MM.1S (cell line): Measurements from ENCODE around the gene SUCO.

ENCODE experiments used
- DNase-seq: peaks from one replicate; pipeline ENCODE4 v3.0.0-alpha.2; 2015
- H2AFZ ChIP-seq: fragments of 300-600 bp; sonication (generic); 2 replicates; pipeline ENCODE4 v1.6.0; 2016; ENCODE audit warnings: antibody characterized with exemption, low read length
- H3F3A ChIP-seq: fragments of 300-600 bp; sonication (generic); 2 replicates; pipeline ENCODE4 v1.6.1; 2016; ENCODE audit warnings: mild to moderate bottlenecking, antibody characterized with exemption, low read length, moderate library complexity, mixed read lengths; ENCODE audit not compliant: insufficient read depth
- H3K27ac ChIP-seq: fragments of 300-600 bp; sonication (generic); 2 replicates; pipeline ENCODE4 v1.5.1; 2016; ENCODE audit warnings: mild to moderate bottlenecking, low read length
- H3K27me3 ChIP-seq: fragments of 300-600 bp; sonication (generic); replicated peaks from 2 replicates; pipeline ENCODE4 v1.6.0; 2016; ENCODE audit warnings: low read length; ENCODE audit not compliant: insufficient read depth
- H3K36me3 ChIP-seq: fragments of 300-600 bp; sonication (generic); replicated peaks from 2 replicates; pipeline ENCODE4 v1.6.1; 2016; ENCODE audit warnings: mild to moderate bottlenecking, low read length, mixed read lengths; ENCODE audit not compliant: insufficient read depth
- H3K4me1 ChIP-seq: fragments of 300-600 bp; sonication (generic); 2 replicates; pipeline ENCODE4 v1.6.1; 2016; ENCODE audit warnings: low read length, mixed read lengths
- H3K4me2 ChIP-seq: fragments of 300-600 bp; sonication (generic); 2 replicates; pipeline ENCODE4 v1.6.0; 2016; ENCODE audit warnings: low read depth, low read length
- H3K4me3 ChIP-seq: fragments of 300-600 bp; sonication (generic); 2 replicates; pipeline ENCODE4 v1.5.1; 2016; ENCODE audit warnings: low read length, mixed read lengths
- H3K79me2 ChIP-seq: fragments of 300-600 bp; sonication (generic); 2 replicates; pipeline ENCODE4 v1.6.1; 2016; ENCODE audit warnings: mixed run types, low read length, mixed read lengths
- H3K9ac ChIP-seq: fragments of 300-600 bp; sonication (generic); 2 replicates; pipeline ENCODE4 v1.6.1; 2016; ENCODE audit warnings: low read length, mixed read lengths
- H3K9me2 ChIP-seq: fragments of 300-600 bp; sonication (generic); replicated peaks from 2 replicates; pipeline ENCODE4 v1.6.1; 2016; ENCODE audit warnings: mild to moderate bottlenecking, low read length, mixed read lengths; ENCODE audit not compliant: insufficient read depth
- H3K9me3 ChIP-seq: fragments of 300-600 bp; sonication (generic); replicated peaks from 2 replicates; pipeline ENCODE4 v1.6.1; 2016; ENCODE audit warnings: mild to moderate bottlenecking, low read length, mixed read lengths; ENCODE audit not compliant: insufficient read depth
- H4K20me1 ChIP-seq: fragments of 300-600 bp; sonication (generic); 2 replicates; pipeline ENCODE4 v1.6.1; 2016; ENCODE audit warnings: mild to moderate bottlenecking, low read length, moderate library complexity, mixed read lengths; ENCODE audit not compliant: insufficient read depth
- EZH2 ChIP-seq: fragments of 300-600 bp; sonication (generic); optimal IDR thresholded peaks from 2 replicates; pipeline ENCODE3; 2017; ENCODE audit warnings: low read depth, mild to moderate bottlenecking, antibody characterized with exemption, low read length, mixed read lengths
- EZH2phosphoT487 ChIP-seq: fragments of 300-600 bp; sonication (generic); IDR thresholded peaks from 2 replicates; pipeline ENCODE4 v1.6.1; 2018; ENCODE audit warnings: antibody characterized with exemption, low read length
- TF ChIP-seq, protein P1 (sequence below): fragments of 300-600 bp; sonication (generic); IDR thresholded peaks from 2 replicates; pipeline ENCODE4 v1.5.1; 2016; ENCODE audit warnings: antibody characterized with exemption, low read length, mixed read lengths

The SUCO gene

GRCh38 chr1:172646653-172647052 is 113.7 kb downstream of the SUCO start:
- Histone ChIP-seq H3K4me1 (0 out of 2 replicates have a peak, but pooled peaks cover 5% of the 10 kb centered on the region), H3K9ac (no peak overlapping the region), H3K36me3 (no peaks in the 10 kb centered on the region), H2AFZ (no peak overlapping the region), H3K27me3 (no peaks in the 10 kb centered on the region), H3K4me3 (no peak overlapping the region), H3F3A (no peaks in the 10 kb centered on the region), H3K4me2 (no peak overlapping the region), H3K9me2 (no peaks in the 10 kb centered on the region), H4K20me1 (no peaks in the 10 kb centered on the region), H3K27ac (no peak overlapping the region), H3K79me2 (no peaks in the 10 kb centered on the region), H3K9me3 (no peaks in the 10 kb centered on the region)
- DNase-seq = no peak
- TF ChIP-seq, protein P1, sequence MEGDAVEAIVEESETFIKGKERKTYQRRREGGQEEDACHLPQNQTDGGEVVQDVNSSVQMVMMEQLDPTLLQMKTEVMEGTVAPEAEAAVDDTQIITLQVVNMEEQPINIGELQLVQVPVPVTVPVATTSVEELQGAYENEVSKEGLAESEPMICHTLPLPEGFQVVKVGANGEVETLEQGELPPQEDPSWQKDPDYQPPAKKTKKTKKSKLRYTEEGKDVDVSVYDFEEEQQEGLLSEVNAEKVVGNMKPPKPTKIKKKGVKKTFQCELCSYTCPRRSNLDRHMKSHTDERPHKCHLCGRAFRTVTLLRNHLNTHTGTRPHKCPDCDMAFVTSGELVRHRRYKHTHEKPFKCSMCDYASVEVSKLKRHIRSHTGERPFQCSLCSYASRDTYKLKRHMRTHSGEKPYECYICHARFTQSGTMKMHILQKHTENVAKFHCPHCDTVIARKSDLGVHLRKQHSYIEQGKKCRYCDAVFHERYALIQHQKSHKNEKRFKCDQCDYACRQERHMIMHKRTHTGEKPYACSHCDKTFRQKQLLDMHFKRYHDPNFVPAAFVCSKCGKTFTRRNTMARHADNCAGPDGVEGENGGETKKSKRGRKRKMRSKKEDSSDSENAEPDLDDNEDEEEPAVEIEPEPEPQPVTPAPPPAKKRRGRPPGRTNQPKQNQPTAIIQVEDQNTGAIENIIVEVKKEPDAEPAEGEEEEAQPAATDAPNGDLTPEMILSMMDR = no peak
- TF ChIP-seq EZH2phosphoT487 = no peak
- no peak for TF ChIP-seq EZH2

DNA sequence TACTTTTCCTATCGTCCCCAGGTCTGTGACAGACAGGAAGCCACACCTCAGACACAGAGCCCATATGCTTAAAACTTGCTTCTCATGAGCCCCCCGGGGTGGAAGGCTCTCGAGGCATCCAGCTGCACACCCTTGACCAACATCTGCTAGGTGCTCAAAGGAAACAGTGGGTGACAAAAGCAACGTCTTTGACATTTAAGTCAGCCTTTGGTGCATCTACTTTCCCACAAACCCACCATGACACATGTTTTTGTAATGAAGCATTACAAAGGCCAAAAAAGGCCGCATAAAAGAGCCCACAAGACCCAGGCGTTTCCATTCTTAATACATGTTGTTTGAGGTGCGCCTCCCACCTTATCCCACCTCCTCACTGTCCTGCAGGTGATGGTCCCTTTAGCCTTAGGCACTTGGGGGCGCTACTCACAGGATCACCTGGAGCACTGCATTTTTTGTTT is 114.2 kb downstream of the SUCO start:
- no peak overlapping the region for H3K4me3 ChIP-seq
- H3K36me3 ChIP-seq = no peaks in the 10 kb centered on the region
- H2AFZ ChIP-seq = no peak overlapping the region
- no peak overlapping the region for H3K9ac ChIP-seq
- TF ChIP-seq, protein P1 = no peak
- TF ChIP-seq EZH2phosphoT487 = no peak
- TF ChIP-seq EZH2 = no peak
- DNase-seq = no peak
- no peaks in the 10 kb centered on the region for H3K9me3 ChIP-seq
- H3K4me1 ChIP-seq = 0 out of 2 replicates have a peak, but pooled peaks cover 5% of the 10 kb centered on the region
- no peak overlapping the region for H3K27ac ChIP-seq
- no peak overlapping the region for H3K4me2 ChIP-seq
- no peaks in the 10 kb centered on the region for H3F3A ChIP-seq
- H3K27me3 ChIP-seq = no peaks in the 10 kb centered on the region
- H4K20me1 ChIP-seq = no peaks in the 10 kb centered on the region
- H3K9me2 ChIP-seq = no peaks in the 10 kb centered on the region
- H3K79me2 ChIP-seq = no peaks in the 10 kb centered on the region

DNA sequence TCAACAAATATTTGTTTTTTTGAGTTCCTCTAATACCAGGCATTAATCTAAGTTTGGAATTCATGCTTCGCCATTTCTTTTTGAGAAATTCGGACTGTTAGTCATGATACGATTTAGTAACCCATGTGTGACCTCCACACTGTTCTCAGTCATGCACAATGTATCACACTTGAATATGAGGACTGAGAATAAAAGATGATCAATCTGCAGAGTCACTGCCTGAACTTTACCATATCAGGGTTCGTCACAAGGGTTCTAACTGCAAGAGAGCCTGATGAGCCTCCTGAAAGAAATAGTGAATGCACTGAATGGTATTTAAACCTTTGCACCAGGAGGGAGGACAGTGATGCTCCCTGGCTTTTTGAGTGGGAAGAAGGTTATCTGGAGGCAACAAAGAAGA is 115.0 kb downstream of the SUCO start:
- H3K36me3 ChIP-seq = no peaks in the 10 kb centered on the region
- H2AFZ ChIP-seq = no peak overlapping the region
- H3F3A ChIP-seq = no peaks in the 10 kb centered on the region
- no peaks in the 10 kb centered on the region for H4K20me1 ChIP-seq
- H3K4me2 ChIP-seq = no peak overlapping the region
- no peak for DNase-seq
- H3K4me1 ChIP-seq = 0 out of 2 replicates have a peak, but pooled peaks cover 5% of the 10 kb centered on the region
- no peaks in the 10 kb centered on the region for H3K9me3 ChIP-seq
- no peaks in the 10 kb centered on the region for H3K27me3 ChIP-seq
- no peak overlapping the region for H3K4me3 ChIP-seq
- H3K9me2 ChIP-seq = no peaks in the 10 kb centered on the region
- no peak overlapping the region for H3K27ac ChIP-seq
- TF ChIP-seq, protein P1 = no peak
- TF ChIP-seq EZH2 = no peak
- TF ChIP-seq EZH2phosphoT487 = no peak
- H3K79me2 ChIP-seq = no peaks in the 10 kb centered on the region
- H3K9ac ChIP-seq = no peak overlapping the region
